GM12873 (cell line): ENCODE results near the gene SEMA3B.

Experiments
- TF ChIP-seq, protein P1 (sequence below): IDR thresholded peaks from 2 replicates; pipeline ENCODE4 v1.5.1; 2012; ENCODE audit warnings: low read depth, mild to moderate bottlenecking, moderate library complexity, low read length, control low read depth; ENCODE audit not compliant: insufficient read depth; ENCODE audit errors: missing control alignments

Gene SEMA3B

DNA sequence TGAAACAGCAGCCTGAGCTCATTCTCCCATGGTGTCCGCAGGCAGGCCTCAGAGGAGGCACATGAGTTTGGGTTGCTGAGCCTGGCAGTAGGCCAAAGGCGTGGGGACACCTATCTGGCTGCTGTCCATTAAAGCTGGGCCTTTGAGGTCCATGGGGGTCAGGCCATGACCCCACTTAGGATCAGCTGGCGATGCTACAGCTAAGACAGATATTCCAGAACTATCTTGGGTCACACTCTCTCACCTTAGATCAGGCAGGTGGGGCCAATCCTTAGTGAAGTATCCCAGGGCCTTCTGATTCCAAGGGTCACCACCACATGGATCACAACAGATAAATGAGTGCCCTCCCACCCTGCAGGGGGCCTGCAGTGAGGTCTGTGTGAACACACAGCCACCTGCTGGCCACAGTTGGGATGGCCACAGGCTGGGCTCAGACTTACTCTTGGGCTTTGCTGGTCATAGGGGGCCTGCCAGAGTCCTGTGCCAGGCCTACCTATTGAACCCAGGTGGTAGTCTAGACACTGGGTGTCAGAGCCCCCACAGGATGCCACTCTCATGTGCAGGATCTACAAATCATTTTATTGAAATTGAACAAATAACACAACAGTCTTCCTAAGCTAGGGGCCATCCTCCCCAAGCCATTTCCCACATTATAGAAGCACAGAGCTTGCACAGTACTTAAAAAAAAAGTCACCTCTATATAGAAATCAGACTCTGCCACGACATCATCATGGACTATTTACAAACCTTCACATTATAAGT lies 55.6 kb downstream of the SEMA3B start:
- TF ChIP-seq, protein P1, sequence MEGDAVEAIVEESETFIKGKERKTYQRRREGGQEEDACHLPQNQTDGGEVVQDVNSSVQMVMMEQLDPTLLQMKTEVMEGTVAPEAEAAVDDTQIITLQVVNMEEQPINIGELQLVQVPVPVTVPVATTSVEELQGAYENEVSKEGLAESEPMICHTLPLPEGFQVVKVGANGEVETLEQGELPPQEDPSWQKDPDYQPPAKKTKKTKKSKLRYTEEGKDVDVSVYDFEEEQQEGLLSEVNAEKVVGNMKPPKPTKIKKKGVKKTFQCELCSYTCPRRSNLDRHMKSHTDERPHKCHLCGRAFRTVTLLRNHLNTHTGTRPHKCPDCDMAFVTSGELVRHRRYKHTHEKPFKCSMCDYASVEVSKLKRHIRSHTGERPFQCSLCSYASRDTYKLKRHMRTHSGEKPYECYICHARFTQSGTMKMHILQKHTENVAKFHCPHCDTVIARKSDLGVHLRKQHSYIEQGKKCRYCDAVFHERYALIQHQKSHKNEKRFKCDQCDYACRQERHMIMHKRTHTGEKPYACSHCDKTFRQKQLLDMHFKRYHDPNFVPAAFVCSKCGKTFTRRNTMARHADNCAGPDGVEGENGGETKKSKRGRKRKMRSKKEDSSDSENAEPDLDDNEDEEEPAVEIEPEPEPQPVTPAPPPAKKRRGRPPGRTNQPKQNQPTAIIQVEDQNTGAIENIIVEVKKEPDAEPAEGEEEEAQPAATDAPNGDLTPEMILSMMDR: peak; percentile 88

DNA sequence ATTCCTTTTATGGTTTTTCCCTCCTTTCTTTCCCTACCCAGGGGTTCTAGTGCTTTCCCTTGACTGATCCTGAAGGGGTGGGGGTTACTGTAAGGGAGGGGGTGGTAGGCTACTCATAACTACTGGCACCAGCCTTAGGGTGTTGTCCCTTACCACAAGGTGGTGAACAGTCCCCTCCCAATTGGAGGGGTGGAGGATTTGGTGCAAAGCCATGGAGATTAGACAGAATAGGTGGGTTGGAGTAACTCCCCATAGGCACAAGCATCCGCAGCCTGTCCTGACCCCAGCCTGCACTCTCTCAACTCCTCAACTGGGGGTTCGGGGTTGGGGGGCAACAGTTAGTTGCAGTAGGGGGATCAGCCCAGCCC lies 56.1 kb downstream of the SEMA3B start:
- TF ChIP-seq, protein P1: no peak

DNA sequence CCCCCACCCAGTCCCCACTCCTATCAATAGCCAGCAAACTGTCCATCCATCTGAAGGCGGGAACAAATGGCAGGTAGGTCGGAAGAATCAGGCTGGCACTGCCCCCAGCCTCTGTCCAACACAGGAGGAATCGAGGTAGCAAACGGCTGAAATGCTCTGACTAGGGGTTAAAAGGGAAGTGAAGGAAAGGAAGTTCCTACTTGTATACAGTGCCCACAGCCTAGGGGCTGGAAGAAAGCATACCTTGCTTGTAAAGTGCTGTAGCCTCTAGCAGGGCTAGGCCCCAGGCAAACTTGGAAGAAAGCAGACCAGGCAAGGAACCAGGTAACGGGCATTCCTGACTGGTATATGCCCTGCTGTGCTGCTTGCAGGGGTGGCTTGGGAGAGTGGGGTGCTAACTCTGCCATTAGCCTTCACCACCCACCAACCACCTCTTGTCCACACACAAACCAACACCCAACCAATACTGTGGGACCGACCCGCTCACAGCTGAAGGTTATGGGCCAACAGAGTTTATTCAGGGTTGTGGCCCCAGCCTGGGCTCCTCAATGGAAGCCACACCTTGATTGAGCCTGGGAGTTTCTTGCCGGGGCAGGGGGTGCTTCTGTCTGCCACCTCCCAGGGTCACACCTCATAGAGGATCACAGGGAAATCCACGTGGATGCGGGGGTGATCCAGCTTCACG lies 56.7 kb downstream of the SEMA3B start:
- TF ChIP-seq, protein P1: no peak

DNA sequence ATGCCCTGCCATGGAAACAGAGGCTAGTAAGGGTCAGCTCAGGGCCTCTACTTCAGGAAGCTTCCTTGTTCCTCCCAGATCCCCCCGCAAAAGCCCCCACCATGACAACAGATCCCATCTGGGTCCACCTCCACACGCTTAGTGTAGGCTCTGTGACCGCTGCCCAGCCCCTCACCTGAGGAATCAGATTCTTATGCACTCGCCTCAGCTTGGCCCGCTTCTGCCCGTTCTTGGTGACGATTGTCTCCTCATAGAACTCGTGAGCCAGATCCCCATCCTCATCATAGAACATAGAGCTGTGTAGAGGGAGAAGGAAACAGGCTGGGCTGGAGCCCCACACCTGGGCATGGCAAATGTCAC lies 57.2 kb downstream of the SEMA3B start:
- TF ChIP-seq, protein P1: no peak

DNA sequence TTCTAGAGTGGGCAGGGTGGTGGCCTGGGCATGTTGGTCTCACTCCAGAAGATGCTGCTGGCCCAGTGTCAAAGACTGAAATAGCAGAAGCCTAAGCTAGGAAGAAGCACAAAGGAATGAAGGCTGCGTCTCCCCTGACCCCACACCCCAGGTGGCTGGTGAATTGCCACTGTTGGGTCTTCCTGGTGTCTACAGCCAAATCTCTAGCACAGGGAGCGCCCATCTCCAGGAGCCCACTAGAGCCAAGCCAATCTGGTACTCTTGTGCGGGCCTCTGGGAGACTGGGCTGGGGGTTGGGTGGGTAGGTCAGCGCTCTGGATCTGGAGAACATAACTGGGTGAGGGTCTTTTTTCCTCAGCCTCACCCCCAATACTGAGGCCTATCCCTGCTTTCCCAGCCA lies 58.2 kb downstream of the SEMA3B start:
- TF ChIP-seq, protein P1: no peak
